Ovary (tissue), 9 donors: ENCODE measurements around the gene GBP5. TPM values are rescaled to one million over a fixed set of nuclear protein-coding genes. Genes with fewer than 3 reads are reported as not detected.
A peak's percentile ranks its signal among the peaks of the same experiment; 100 is the strongest.

Source experiments
- DNase-seq, 5 donors: peaks; one replicate each; pipeline ENCODE4 v3.0.0-alpha.2; 2019 to 2020
- H3K27ac ChIP-seq, 2 donors: fragments of 200-600 bp; one replicate each; pipeline versions ENCODE4 v1.5.1 to v1.8.0; 2019 to 2022
- H3K27me3 ChIP-seq: fragments of 200-600 bp; one replicate; pipeline ENCODE4 v1.8.0; 2022
- H3K36me3 ChIP-seq: fragments of 200-600 bp; sonication (generic); one replicate; pipeline ENCODE4 v1.5.1; 2019
- H3K4me1 ChIP-seq: one replicate; pipeline ENCODE4 v1.8.1; 2013; ENCODE audit warnings: mild to moderate bottlenecking, moderate library complexity; ENCODE audit not compliant: insufficient read depth
- H3K4me3 ChIP-seq: fragments of 200-600 bp; sonication (generic); one replicate; pipeline ENCODE4 v1.5.1; 2017
- H3K9me3 ChIP-seq, 2 donors: fragments of 200-600 bp in 1 of 2; sonication (generic) in 1 of 2; one replicate each; pipeline versions ENCODE4 v1.5.1 to v1.8.1; 2013 to 2019; ENCODE audit warnings: mild to moderate bottlenecking in 1 of 2, moderate library complexity in 1 of 2
- CTCF ChIP-seq, 3 donors: fragments of 450-650 bp in 2 of 3; fragments of 200-600 bp in 1 of 3; IDR thresholded peaks; one replicate each; pipeline versions ENCODE4 v1.5.1 to v1.8.0; 2016 to 2022; ENCODE audit warnings: antibody characterized with exemption in 3 of 3, mild to moderate bottlenecking in 1 of 3
- EP300 ChIP-seq: sonication (generic); formaldehyde crosslinking; IDR thresholded peaks from one replicate; pipeline ENCODE4 v1.6.1; 2017; ENCODE audit warnings: antibody characterized with exemption
- POLR2A ChIP-seq: fragments of 450-650 bp; IDR thresholded peaks from one replicate; pipeline ENCODE4 v1.6.1; 2017; ENCODE audit warnings: antibody characterized with exemption, mild to moderate bottlenecking, moderate library complexity
- WGBS, 3 donors: extraction: QIAGEN DNeasy Blood & Tissue Kit in 1 of 3; methylation state at CpG; one replicate each; pipeline versions ENCODE4 v1.1.5 to v1.1.7; 2013 to 2017; 5-methylcytosine and 5-hydroxymethylcytosine counted together
- intact Hi-C, 4 donors: fragments of 100-400 bp; cut with DNase I; formaldehyde crosslinking; loops; one replicate each; pipeline versions ENCODE4 v1.11.0 to v1.15.1; 2022 to 2023
- polyA plus RNA-seq, 2 donors: library from polyadenylated mRNA; stranded (reverse); fragments of 200-250 nt in 1 of 2; fragments of 350-450 nt in 1 of 2; fragmentation: Illumina TruSeq in 1 of 2; extraction: RNeasy Lipid Tissue Mini Kit (QIAGEN cat#74804) in 1 of 2; gene quantifications; one replicate each; pipeline ENCODE4 v1.2.3, GENCODE V29; 2013 to 2014
- total RNA-seq, 7 donors: library from RNA; depleted of rRNA in 2 of 7; stranded (reverse); fragments of >200 nt in 2 of 7; fragmentation: NEBNext Ultra II Directional in 3 of 7; extraction: Animal tissue kit (Norgen Biotek cat#: 25700) in 3 of 7; gene quantifications; one replicate each; pipeline versions ENCODE4 v1.1.0 to v1.2.4, GENCODE V29; 2016 to 2023
- donor health status: DM: no; HTN: no; CAD: no; lungs with moderate emphysema.
- donor health status: DM: no; HTN: no; CAD: no.
- donor health status: Bipolar disorder and iron deficiency.
- donor health status: DM: yes; HTN: yes; CAD: no.
- donor health status: DM: no; HTN: no; CAD: no.
- donor health status: DM: yes; HTN: yes; CAD: no.

Gene GBP5
- total and polyA plus RNA-seq, 9 donors: 0.77 to 8.6 (median 1.4) TPM

DNA sequence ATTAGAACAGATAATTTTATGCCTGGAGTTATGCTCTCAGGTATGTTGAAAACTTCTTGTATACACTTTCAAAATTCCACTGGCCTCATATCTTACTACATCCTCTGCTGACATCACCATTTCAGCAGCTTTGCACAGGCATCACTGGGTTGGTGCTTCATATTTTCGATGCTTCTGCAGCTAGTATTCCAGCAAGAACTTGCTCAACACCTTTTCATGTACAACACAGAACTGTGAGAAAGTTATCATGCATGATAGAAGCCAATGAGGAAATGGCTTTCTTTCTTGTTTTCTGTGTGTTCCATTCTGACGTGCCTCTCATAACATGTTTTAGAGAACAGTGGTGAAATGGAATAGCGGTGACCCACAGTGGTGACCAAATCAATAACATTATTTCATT lies 5.1 kb upstream of the GBP5 start:
- Histone ChIP-seq H3K4me3 (no peak overlapping the region), H3K36me3 (no peaks in the 10 kb centered on the region), H3K27me3 (no peaks in the 10 kb centered on the region), H3K27ac (no peak overlapping the region), H3K9me3 (no peaks in the 10 kb centered on the region), H3K4me1 (no peaks in the 10 kb centered on the region)
- intact Hi-C loops: loop anchor here in 1 of 4 donors (10.0 kb wide), 1 partner anchor 83 kb away; the partner anchor contains the start of gene GBP4
- DNase-seq: no peak
- WGBS, 3 donors: 78 to 86% (median 81%) methylated on average over 3 of the region's 3 CpGs
- no peak for TF ChIP-seq POLR2A
- TF ChIP-seq CTCF (IDR thresholded peaks at IDR 0.05): no peak
- no peak for TF ChIP-seq EP300

DNA sequence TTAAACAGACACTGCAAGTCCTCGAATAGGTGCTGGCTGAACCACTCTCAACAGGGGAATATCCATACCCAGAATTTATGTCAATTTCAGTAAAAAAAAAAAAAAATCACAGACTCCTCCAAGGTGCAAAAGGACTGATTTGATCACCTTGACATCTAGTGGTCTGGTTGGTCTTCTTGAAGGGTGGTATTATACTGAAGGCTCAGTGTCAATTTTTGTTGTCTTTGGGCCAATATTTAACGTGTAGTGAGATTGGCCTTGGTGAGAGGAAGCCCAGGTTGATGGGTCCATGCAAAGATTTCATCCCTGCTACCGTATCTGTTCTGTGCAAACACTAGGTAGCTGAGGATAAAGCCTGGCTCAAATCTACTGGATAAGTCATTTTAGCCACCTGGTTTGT lies 4.0 kb upstream of the GBP5 start:
- TF ChIP-seq CTCF (IDR thresholded peaks at IDR 0.05): no peak
- TF ChIP-seq POLR2A: no peak
- no peak for TF ChIP-seq EP300
- intact Hi-C loops: loop anchor here in 1 of 4 donors (10.0 kb wide), 1 partner anchor 82 kb away; the partner anchor contains the start of gene GBP4
- Histone ChIP-seq H3K9me3 (no peaks in the 10 kb centered on the region), H3K27ac (no peak overlapping the region), H3K4me3 (no peak overlapping the region), H3K4me1 (no peaks in the 10 kb centered on the region), H3K27me3 (no peaks in the 10 kb centered on the region), H3K36me3 (no peaks in the 10 kb centered on the region)
- WGBS, 3 donors: 43 to 91% (median 89%) methylated on average over 3 of the region's 3 CpGs
- DNase-seq: no peak

DNA sequence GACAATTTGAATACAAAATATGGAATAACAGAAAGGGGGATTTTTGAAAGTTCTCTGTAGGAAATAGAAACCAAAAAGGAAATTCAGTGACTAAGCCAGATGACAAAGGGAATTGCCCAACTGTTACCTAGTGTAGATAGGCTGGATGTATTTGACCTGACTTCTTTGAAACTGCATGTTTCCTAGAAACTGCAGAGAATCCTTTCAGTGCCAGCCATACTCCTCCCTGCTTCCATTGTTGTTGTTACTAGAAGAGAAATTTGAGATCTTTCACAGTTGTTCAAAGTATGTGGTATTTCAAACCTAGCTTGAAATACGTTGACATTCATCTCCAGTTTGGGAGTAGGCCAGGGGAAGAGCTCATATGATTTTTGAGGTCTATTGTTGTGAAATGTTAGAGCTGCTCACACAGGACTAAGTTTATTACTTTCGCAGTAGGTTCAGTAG lies 1.8 kb upstream of the GBP5 start:
- DNase-seq: peak in 3 of 5 donors; percentile 25 to 38 (median 37)
- no peaks in the 10 kb centered on the region for H3K36me3 ChIP-seq
- intact Hi-C loops: loop anchor here in 1 of 4 donors (10.0 kb wide), 1 partner anchor 80 kb away; the partner anchor contains the start of gene GBP4
- WGBS, 3 donors: 4 to 15% (median 11%) methylated on average over 2 of the region's 2 CpGs
- no peaks in the 10 kb centered on the region for H3K9me3 ChIP-seq
- no peaks in the 10 kb centered on the region for H3K27me3 ChIP-seq
- TF ChIP-seq CTCF (IDR thresholded peaks at IDR 0.05): no peak
- TF ChIP-seq EP300: peak; percentile 8
- H3K4me1 ChIP-seq: no peaks in the 10 kb centered on the region
- H3K4me3 ChIP-seq: no peak overlapping the region
- peak overlapping the region in 1 of 2 donors; percentile 64 for H3K27ac ChIP-seq

GRCh38 chr1:89273324-89273778 lies 691 bp upstream of the GBP5 start:
- Histone ChIP-seq H3K27me3 (no peaks in the 10 kb centered on the region), H3K4me1 (no peaks in the 10 kb centered on the region), H3K9me3 (no peaks in the 10 kb centered on the region), H3K4me3 (no peak overlapping the region), H3K27ac (peak overlapping the region in 1 of 2 donors; percentile 64), H3K36me3 (no peaks in the 10 kb centered on the region)
- intact Hi-C loops: loop anchor here in 1 of 4 donors (10.0 kb wide), 1 partner anchor 79 kb away; the partner anchor contains the start of gene GBP4
- TF ChIP-seq EP300: no peak
- TF ChIP-seq POLR2A: no peak
- no peak for TF ChIP-seq CTCF (IDR thresholded peaks at IDR 0.05)
- 88 to 99% (median 96%) methylated on average over 13 of the region's 13 CpGs for WGBS, 3 donors
- DNase-seq: peak in 1 of 5 donors; percentile 21
